Cardiac septum (tissue), 1 donor: ENCODE results near the gene LSP1. TPM values are rescaled to one million over a fixed set of nuclear protein-coding genes. Genes with fewer than 3 reads are reported as not detected.

ENCODE experiments used
- DNase-seq: peaks from one replicate; pipeline ENCODE4 v3.0.0-alpha.2; 2020; ENCODE audit warnings: low spot score
- intact Hi-C: fragments of 100-400 bp; cut with DNase I; formaldehyde crosslinking; loops from one replicate; pipeline ENCODE4 v1.14.0; 2022
- total RNA-seq: library from RNA; stranded (reverse); fragmentation: NEBNext Ultra II Directional; extraction: Animal tissue kit (Norgen Biotek cat#: 25700); gene quantifications from one replicate; pipeline ENCODE4 v1.2.1, GENCODE V29; 2021
- donor health status: DM: no; HTN: no; CAD: no.

LSP1 gene
- total RNA-seq, 1 donor from 2014 or later: 35.1 TPM

DNA sequence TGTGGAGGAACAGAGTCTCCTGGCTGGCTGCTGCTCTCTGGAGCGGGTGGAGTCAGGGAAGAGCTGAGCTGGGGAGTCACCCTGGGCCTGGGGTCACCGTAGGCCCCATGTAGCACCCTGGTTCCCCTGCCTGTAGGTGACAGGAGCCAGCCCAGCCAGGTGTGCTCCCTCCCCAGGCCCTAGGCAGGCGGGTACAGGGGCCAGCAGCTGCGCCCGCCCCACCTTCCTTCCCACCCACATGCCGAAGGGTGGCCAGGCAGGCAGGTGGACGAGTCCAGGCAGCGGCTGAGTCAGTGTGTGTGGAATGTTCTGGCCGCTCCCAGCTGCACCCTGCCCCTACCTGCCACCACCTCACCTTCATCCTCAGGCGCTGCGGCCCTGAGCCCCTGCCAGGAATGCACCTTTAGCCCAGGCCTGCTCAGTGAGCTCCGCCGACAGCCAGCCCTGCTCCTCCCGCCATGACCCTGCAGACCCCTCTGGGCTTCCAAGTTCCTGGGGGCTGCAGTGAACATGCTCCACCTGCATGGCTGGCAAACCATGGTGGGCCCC lies 18.7 kb upstream of the LSP1 start:
- intact Hi-C loops: no loop called here
- no peak for DNase-seq

DNA sequence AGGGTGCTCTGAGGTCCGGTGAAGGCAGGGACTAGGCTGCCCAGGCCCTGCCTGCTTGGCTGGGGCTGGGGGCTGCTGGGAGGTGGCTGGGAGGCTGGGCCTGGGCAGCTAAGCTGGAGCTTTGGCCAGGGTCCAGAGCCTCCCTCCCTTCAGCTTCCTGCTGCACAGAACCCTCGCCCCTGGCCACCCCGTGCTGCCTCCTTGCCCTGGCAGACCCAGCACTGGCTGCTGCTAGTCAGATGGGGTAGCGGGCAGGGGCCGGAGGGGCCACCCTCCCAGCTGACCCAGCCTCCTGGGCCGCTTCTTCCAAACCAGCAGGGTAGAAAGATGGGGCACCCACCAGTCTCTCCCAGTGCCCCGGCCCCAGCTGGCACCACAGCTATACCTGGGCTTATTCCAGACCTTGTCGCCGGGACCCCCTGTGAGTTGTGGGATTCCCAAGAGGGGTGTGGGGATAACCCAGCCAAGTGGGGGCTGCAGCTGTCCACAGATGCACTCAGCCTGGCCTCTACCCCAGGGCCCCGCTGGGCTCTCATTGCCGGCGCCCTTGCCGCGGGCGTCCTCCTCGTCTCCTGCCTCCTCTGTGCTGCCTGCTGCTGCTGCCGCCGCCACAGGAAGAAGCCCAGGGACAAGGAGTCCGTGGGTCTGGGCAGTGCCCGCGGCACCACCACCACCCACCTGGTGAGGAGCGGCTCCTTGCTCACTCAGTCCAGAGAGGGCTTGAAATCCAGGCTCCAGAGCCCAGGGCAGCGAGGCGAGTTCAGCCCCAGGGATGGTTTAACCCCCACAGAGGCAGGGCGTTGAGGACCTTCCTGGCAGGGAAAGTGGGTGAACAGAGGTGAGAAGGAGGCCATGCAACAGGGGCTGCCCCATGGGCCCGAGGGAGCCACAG lies 17.9 kb upstream of the LSP1 start, which contains the start of gene SYT8:
SYT8 (plus strand) TSS at position 212 of the 892 bp plus-strand sequence; CDS start at position 328, 116 bp downstream.
- DNase-seq: no peak

DNA sequence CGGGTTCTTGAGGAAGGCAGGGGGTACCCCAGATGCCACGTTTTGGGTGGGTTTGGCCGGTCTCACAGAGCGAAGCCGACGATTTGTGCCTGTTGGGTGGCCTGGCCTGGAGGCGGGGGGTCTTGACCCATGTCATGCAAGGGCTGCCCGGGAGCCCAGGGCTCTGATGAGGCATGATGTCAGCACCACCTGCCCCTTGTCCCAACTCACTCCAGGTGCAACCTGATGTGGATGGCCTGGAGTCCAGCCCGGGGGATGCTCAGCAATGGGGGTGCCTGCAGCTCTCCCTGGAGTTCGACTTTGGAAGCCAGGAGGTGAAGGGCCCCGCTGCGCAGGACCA lies 17.2 kb upstream of the LSP1 start:
- intact Hi-C loops: loop anchor here (2.0 to 5.0 kb wide), 4 partner anchors 47 to 317 kb away; partner anchors contain the start of gene TNNT3
- DNase-seq: no peak

More for the DNA sequence above, 17.9 kb upstream of the LSP1 start, which contains the start of gene SYT8:
- intact Hi-C loops: loop anchor here (5.0 kb wide), 2 partner anchors 47 to 107 kb away; no protein-coding TSS in a partner anchor

DNA sequence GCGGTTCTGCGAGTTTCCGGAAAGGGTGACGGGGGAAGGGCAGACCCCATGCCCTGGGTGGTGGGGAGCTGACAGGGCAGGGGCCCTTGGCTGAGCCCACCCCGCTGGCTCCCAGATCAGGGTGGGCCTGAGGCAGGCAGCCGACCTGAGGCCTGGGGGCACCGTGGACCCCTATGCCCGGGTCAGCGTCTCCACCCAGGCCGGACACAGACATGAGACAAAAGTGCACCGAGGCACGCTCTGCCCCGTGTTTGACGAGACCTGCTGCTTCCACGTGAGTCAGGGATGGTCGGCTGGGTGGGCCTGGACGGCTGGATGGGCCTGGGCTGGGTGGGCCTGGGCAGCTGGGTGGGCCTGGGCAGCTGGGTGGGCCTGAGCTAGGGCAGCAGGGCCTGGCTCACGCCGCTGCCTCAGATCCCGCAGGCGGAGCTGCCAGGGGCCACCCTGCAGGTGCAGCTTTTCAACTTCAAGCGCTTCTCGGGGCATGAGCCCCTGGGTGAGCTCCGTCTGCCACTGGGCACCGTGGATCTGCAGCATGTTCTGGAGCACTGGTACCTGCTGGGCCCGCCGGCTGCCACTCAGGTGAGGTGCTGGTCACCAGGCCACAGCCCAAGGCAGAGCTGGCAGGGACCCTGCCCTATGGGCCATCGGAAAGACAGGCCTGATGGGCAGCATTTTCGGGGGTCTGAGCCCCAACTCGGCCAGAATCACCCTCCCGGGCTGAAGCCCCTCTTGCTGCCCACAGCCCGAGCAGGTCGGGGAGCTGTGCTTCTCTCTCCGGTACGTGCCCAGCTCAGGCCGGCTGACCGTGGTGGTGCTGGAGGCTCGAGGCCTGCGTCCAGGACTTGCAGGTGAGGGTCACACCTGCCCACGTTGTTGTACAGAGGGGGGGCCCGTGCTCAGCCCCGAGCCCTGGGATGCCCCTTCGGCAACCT lies 16.6 kb upstream of the LSP1 start:
- intact Hi-C loops: loop anchor here (2.0 to 5.0 kb wide), 4 partner anchors 46 to 317 kb away; partner anchors contain the start of gene TNNT3
- no peak for DNase-seq

DNA sequence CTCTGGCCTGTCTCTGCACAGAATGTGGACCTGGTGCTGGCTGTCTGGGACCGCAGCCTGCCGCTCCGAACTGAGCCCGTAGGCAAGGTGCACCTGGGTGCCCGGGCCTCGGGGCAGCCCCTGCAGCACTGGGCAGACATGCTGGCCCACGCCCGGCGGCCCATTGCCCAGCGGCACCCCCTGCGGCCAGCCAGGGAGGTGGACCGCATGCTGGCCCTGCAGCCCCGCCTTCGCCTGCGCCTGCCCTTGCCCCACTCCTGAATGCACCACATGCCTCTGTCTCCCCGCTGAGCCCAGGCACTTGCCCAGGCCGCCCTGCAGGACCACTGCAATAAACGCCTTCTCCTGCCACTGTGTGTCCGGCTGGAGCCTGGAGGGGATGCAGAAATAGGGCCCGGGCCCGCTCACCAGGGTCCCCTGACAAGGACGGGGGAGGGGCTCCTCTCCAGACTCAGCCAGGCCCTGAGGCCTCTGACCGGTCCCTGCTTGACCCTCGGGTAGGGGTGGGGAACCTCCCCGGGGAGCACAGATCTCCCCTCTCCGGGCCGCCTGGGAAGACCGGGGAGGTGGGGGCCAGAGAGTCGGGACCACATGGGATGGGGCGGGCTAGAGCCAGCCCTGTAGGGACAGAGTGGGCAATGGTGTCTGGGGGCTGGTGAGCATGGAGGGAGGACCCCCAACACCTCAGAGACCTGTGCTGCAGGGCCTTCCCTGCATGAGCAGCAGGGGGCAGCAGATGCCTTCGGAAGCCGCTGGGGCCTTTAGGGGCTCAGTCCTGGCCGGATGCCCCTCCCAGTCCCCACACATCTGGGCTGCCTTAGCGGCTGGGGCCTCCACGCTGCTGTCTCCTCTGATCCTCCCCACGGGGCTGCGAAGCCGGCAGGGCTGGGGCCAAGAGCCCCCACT lies 15.5 kb upstream of the LSP1 start:
- no peak for DNase-seq
- intact Hi-C loops: loop anchor here (2.0 to 5.0 kb wide), 4 partner anchors 45 to 315 kb away; partner anchors contain the start of gene TNNT3

DNA sequence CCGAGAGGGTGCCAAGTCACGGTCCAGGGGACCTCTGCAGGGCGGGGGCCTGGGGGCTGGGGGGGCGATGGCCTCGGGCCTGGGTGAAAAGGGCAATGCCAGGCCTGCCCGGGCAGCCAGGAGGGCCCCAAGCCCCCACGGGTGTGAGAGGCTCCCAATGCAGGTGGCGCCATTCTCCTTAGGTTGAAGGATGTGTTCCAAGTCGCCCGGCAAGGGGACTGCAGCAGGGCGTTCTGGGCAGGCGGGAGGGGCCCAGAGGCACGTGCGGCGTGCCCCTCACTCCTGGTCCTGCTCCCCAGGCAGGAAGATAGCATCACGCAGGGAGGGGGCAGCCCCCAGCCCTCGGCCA lies 14.8 kb upstream of the LSP1 start:
- intact Hi-C loops: loop anchor here (5.0 kb wide), 2 partner anchors 44 to 104 kb away; no protein-coding TSS in a partner anchor
- no peak for DNase-seq

DNA sequence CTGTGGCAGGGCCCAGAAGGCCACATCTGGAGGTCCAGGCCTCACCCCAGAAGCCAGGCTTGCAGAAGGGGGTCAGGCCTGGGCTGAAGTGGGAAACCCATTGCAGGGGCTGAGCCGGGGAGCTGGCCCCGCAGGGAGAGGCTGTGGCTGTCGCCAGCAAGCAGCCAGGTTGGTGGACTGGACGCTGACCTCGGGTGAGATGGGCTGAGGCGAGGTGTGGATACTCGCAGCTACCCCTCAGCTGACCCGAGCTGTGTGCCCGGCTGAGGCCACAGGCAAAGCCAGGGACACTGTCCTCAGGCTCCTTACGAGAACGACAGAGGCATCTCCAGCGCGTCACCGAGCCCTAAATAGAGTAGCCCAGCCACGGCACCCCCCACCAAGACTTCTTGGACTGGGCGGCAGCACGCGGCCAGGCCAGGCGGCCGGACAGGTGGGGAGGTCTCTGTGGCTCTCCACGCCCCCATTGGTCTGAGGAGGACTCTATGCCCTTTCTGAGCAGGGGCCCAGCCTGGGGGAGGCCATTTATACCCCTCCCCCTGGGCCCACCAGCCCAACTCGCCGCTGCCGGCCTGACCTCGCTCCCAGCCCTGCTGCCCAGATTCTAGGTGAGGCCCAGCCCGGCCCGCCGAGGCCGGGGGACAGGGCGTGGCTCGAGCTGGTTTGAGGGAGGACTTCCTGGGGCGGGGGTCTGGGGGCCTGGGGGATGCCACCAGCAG lies 14.3 kb upstream of the LSP1 start, which contains the start of gene TNNI2:
TNNI2 (plus strand) TSS at position 556 of the 719 bp plus-strand sequence. CDS start 716 bp downstream, outside the sequence.
- DNase-seq: no peak
- intact Hi-C loops: loop anchor here (5.0 kb wide), 2 partner anchors 44 to 104 kb away; no protein-coding TSS in a partner anchor

DNA sequence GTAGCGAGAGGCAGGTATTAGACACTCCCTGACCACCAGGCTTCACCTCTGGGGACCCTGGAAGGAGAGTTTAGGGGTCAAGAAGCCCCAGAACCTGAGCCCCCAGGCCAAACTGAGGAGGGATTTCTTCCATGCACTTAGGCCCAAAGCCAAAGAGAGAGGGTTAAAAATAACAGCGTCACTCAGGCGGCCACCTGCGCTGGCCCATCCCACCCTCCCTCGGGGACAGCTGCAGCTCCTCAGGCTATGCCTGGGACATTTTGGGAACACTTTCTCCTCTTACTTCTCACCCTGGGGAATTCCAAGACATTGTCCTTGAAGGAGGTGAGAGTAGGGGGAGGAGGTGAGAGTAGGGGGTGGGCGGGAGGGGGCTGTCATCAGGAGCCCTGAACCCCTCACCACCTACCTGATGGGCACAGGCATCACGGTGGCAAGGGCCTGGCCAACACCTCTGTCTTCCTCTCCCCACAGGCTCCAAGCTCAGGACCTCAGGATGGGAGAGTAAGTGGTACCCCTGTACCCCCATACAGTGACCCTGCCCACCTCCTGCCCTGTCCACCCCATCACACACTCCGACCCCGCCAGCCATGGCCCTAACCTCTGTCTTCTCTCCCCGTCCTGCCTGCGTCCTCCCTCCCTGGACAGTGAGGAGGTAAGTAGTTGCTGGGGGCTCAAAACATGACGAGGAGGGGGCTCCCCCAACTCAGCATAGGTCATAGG lies 13.5 kb upstream of the LSP1 start:
- intact Hi-C loops: loop anchor here (5.0 kb wide), 2 partner anchors 43 to 103 kb away; no protein-coding TSS in a partner anchor
- no peak for DNase-seq

DNA sequence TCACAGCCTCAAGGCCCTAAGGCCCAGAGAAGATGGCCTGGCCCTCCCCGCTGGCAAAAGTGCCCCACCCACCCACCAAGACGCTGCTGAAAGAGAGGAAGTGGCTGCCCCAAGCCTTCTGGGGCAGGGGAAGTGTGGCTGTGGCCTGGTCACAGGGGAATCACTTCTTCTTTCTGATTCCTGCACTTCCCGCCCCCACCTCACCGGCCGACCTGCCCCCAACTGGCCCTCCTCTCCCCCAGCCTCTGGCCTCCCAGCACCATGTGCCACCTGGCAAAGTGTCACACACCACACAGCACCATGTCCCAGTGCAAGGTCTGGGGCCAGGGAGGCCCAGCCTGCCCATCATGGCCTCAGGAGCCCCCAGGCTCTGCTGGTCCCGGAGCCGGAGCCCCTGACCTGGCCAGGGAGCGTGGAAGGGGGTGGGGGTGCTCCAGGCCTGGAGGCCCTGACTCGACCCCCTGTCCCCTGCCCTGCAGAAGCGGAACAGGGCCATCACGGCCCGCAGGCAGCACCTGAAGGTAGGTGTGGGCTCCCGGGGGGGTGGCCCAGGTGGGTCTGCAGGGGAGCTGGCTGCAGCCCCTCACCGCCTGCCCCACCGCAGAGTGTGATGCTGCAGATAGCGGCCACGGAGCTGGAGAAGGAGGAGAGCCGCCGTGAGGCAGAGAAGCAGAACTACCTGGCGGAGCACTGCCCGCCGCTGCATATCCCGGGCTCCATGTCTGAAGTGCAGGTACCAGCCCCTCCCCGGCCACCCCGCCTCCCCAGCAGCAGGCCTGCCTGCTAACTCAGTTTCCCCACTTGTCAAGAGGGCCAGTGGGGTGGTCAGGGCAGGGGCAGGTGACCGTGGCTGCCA lies 12.7 kb upstream of the LSP1 start:
- intact Hi-C loops: loop anchor here (5.0 kb wide), 2 partner anchors 42 to 102 kb away; no protein-coding TSS in a partner anchor
- DNase-seq: peak; percentile 95

DNA sequence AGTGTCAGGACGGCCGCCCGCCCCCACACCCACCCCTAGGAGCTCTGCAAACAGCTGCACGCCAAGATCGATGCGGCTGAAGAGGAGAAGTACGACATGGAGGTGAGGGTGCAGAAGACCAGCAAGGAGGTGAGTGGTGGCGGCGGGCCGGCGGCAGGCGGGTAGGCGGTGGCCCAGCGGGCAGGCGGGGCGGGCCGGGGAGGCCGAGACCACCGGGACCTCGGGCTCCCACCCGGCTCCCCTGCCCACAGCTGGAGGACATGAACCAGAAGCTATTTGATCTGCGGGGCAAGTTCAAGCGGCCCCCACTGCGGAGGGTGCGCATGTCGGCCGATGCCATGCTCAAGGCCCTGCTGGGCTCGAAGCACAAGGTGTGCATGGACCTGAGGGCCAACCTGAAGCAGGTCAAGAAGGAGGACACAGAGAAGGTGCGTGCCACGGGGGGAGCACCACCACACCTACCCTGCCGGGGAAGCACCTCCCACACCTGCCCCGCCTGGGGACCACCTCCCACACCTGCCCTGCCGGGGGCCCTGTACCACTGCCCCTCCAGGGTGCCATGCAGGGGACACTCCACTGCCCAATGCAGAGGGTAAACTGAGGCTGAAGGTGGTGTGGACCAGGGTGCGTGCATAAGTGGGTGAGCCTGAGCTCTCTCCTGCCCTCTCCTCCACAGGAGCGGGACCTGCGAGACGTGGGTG lies 12.0 kb upstream of the LSP1 start:
- intact Hi-C loops: no loop called here
- DNase-seq: no peak

DNA sequence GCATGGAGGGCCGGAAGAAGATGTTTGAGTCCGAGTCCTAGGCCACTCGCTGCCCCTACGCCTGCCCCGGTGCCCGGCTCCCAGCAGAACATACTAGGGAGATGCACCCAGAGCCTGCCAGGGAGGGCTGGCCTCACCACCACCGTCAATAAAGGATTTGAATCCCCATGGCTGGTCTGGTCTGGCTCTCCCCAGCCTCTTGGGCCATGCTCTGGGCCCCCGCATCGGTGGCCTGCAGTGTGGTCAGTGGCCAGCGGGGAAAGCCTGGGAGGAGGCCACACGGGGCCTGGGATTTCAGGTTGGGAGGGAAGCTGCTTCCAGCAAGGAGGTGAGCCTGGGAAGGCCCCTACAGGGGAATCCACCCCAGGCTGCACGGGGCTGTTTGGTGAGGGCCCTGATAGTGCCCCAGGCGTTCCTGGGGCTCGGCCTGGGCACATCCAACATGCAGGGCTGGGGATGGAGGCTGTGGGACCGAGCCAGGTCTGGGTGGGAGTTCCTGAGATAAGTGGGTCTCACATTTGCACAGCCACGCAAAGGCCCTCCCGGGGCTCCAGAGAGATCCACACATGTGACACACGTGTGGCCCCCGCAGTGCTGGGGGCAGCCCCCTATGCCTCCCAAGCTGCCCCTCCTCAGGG lies 11.3 kb upstream of the LSP1 start:
- no peak for DNase-seq
- intact Hi-C loops: no loop called here

DNA sequence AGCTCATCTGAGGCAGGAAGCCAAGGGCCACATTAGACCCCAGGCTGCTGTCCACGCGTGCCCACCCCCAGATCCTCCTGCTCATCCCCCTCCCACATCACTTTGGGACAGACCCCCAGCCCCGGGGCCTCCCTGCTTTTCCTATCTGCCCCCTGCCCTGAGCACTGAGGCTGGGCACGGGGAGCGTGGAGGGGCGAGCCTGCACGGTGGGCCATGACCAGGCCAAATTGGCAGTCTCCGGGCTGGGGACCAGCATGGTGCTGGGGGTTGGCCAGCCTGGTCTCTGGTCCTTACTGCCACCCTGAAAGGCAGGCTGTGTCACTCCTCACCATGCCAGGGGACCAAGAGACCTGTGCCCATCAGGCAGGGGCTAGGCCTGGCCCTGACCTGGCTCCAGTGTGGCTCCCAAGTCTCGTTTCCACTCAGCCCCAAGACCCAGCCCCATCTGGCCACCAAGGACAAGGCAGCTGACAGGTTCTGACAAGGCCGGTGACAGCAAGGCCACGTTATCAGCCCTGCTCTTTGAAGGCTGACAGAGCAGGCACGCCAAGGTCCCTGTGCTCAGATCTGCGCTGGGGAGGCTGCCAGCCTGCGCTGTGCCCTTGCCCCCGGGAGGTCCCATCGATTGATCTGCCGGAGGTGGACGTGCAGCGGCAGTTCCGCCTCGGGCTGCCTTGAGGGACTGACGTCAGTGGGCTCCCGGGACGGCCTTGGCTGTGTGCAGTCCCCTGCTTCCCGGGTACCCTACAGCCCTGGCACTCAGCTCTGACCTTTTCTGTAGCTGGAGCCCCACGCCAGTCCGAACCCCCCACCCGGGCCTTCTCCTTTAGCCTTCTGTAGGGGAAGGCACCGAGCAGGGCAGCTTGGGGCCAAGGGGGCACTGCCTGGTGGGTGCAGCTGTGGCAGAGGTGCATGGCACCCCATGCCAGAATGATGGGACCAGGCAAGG lies 10.5 kb upstream of the LSP1 start:
- no peak for DNase-seq
- intact Hi-C loops: no loop called here

DNA sequence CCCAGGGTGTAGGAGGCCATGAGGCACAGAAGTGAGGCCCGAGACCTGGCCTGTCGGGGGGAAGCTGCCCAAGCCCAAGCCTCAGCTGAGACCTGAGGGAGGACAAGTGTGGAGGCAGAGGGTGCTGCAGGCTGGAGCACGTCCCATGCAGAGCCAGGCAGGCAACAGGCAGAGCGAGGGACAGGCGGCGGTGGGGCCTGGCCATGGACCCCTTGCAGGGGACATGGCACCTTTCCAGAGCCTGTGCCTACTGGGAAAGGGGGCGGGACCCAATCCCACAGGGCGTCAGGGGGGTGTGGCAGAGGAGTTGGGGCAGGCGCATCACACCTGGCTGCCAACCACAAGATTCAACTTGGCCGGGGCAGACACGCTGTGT lies 9.8 kb upstream of the LSP1 start:
- intact Hi-C loops: no loop called here

DNA sequence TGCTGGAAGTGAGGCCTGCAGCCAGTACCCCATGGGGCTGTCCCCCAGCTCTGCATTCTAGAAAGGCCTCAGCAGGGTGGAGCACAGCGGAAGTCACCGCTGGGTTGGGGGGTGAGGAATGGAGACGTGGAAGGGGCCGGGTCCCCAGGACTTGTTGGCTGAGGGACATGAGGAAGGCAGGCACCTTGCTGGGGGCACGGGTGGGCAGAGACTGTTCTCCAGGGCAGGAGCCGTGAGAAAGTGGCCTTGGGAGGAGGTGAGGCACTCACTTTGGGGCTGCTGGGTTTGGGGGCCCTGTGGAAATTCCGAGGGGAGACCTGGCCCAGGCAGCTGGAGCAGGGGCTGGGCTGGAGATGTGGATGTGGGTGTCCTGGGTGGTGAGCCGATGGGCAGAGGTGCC lies 9.1 kb upstream of the LSP1 start:
- intact Hi-C loops: no loop called here
- no peak for DNase-seq

More for the DNA sequence above, 9.8 kb upstream of the LSP1 start:
- no peak for DNase-seq
